HL-60 (cell line): ENCODE data around the gene PLBD2.
"Not testable (repeated sequence)": the region's sequence is repeated elsewhere in the genome, so short reads cannot be mapped to it uniquely, and the experiment has no call there.

Experiments used
- DNase-seq, 2 experiments: peaks; one replicate each; pipeline ENCODE4 v3.0.0-alpha.2; 2010 to 2020; ENCODE audit warnings: low read depth in 1 of 2, low spot score in 1 of 2
- H3K27ac ChIP-seq: fragments of 250-450 bp; sonication (Bioruptor Pico); replicated peaks from 2 replicates; pipeline ENCODE4 v1.5.1; 2020; ENCODE audit warnings: mild to moderate bottlenecking, moderate library complexity
- H3K27me3 ChIP-seq: fragments of 250-450 bp; sonication (Bioruptor Pico); 2 replicates; pipeline ENCODE4 v1.5.1; 2021; ENCODE audit warnings: mild to moderate bottlenecking, moderate library complexity; ENCODE audit not compliant: insufficient read depth, poor library complexity, severe bottlenecking
- H3K4me3 ChIP-seq: replicated peaks from 2 replicates; pipeline ENCODE4 v1.5.1; 2011; ENCODE audit warnings: mild to moderate bottlenecking, control low read depth, low read length; ENCODE audit not compliant: insufficient read depth
- CTCF ChIP-seq: IDR thresholded peaks from one replicate; pipeline ENCODE4 v1.5.1; 2011; ENCODE audit warnings: low read length, control low read depth, inconsistent platforms; ENCODE audit not compliant: insufficient read depth
- GABPA ChIP-seq: IDR thresholded peaks from 2 replicates; pipeline ENCODE4 v1.6.1; 2012; ENCODE audit warnings: low read depth
- POLR2AphosphoS5 ChIP-seq: IDR thresholded peaks from 2 replicates; pipeline ENCODE4 v1.6.1; 2012; ENCODE audit warnings: low read depth
- REST ChIP-seq: IDR thresholded peaks from 2 replicates; pipeline ENCODE4 v1.6.1; 2012; ENCODE audit warnings: low read depth; ENCODE audit not compliant: insufficient replicate concordance
- SPI1 ChIP-seq: IDR thresholded peaks from 2 replicates; pipeline ENCODE4 v1.6.1; 2012; ENCODE audit warnings: low read depth, mild to moderate bottlenecking, borderline replicate concordance

Gene PLBD2

GRCh38 chr12:113347892-113348291 is 10.5 kb upstream of the PLBD2 start:
- Histone ChIP-seq H3K27me3 (no peaks in the 10 kb centered on the region), H3K4me3 (no peak overlapping the region), H3K27ac (no peak overlapping the region)
- no peak for TF ChIP-seq SPI1
- no peak for TF ChIP-seq REST
- no peak for TF ChIP-seq CTCF
- TF ChIP-seq POLR2AphosphoS5 = no peak
- TF ChIP-seq GABPA = no peak
- DNase-seq = no peak

GRCh38 chr12:113348849-113349536 is 9.4 kb upstream of the PLBD2 start:
- Histone ChIP-seq H3K4me3 (no peak overlapping the region), H3K27ac (no peak overlapping the region), H3K27me3 (no peaks in the 10 kb centered on the region)
- TF ChIP-seq POLR2AphosphoS5 = no peak
- no peak for TF ChIP-seq GABPA
- TF ChIP-seq CTCF = no peak
- no peak for TF ChIP-seq REST
- no peak for TF ChIP-seq SPI1
- no peak for DNase-seq

GRCh38 chr12:113351089-113351488 is 7.3 kb upstream of the PLBD2 start:
- Histone ChIP-seq H3K27ac (no peak overlapping the region), H3K27me3 (no peaks in the 10 kb centered on the region), H3K4me3 (no peak overlapping the region)
- DNase-seq = no peak
- TF ChIP-seq CTCF (no peak), GABPA (no peak), SPI1 (no peak), REST (no peak), POLR2AphosphoS5 (no peak)

- H3K27me3 ChIP-seq, H3K27ac ChIP-seq, H3K4me3 ChIP-seq, DNase-seq: not testable (repeated sequence)
Observed at GRCh38 chr12:113354192-113354591, 4.2 kb upstream of the PLBD2 start.
